Kidney epithelial cell (primary cell): ENCODE measurements around the gene RASA1. TPM values are rescaled to one million over a fixed set of nuclear protein-coding genes. Genes with fewer than 3 reads are reported as not detected.

Experiments
- DNase-seq: peaks from one replicate; pipeline ENCODE4 v3.0.0-alpha.2; 2010; ENCODE audit warnings: low read depth
- H3K27me3 ChIP-seq: 2 replicates; pipeline ENCODE4 v1.6.0; 2011; ENCODE audit warnings: low read length; ENCODE audit not compliant: control insufficient read depth, insufficient read depth
- H3K36me3 ChIP-seq: 2 replicates; pipeline ENCODE4 v1.5.1; 2011; ENCODE audit warnings: low read length; ENCODE audit not compliant: control insufficient read depth, insufficient read depth
- H3K4me3 ChIP-seq: 2 replicates; pipeline ENCODE4 v1.5.1; 2011; ENCODE audit warnings: low read depth, mild to moderate bottlenecking, control low read depth, low read length
- total RNA-seq: library from RNA; depleted of rRNA; stranded (reverse); fragments of >200 nt; gene quantifications from 2 replicates; pipeline ENCODE4 v1.2.3, GENCODE V29; 2015
- TF ChIP-seq, protein P1 (sequence below): IDR thresholded peaks from 2 replicates; pipeline ENCODE4 v1.5.1; 2011; ENCODE audit warnings: mild to moderate bottlenecking, moderate library complexity, low read length, control low read depth, inconsistent platforms; ENCODE audit not compliant: insufficient read depth, poor library complexity, severe bottlenecking

The RASA1 gene
- total RNA-seq, 1 donor from 2014 or later = 42.8 TPM

DNA sequence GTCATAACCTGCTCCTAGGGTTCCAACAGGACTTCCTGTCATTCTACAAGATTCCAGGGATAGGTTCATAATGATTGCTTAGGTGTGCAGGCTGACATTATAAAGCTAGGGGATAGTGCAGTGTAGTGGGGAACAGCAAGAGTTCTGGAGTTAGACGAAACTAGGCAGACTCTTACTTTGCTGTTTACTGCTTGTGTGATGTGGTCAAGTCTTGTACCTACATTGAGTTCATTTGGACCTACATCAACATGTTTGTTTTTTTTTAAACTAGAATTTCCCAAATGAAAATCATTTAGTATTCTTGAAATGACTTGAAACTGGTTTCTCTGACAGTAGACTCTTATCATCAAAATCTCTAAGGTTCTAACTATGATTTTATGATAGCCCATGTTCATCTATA is 166.3 kb downstream of the RASA1 start:
- no peak for DNase-seq
- TF ChIP-seq, protein P1, sequence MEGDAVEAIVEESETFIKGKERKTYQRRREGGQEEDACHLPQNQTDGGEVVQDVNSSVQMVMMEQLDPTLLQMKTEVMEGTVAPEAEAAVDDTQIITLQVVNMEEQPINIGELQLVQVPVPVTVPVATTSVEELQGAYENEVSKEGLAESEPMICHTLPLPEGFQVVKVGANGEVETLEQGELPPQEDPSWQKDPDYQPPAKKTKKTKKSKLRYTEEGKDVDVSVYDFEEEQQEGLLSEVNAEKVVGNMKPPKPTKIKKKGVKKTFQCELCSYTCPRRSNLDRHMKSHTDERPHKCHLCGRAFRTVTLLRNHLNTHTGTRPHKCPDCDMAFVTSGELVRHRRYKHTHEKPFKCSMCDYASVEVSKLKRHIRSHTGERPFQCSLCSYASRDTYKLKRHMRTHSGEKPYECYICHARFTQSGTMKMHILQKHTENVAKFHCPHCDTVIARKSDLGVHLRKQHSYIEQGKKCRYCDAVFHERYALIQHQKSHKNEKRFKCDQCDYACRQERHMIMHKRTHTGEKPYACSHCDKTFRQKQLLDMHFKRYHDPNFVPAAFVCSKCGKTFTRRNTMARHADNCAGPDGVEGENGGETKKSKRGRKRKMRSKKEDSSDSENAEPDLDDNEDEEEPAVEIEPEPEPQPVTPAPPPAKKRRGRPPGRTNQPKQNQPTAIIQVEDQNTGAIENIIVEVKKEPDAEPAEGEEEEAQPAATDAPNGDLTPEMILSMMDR = no peak
- H3K4me3 ChIP-seq = no peak overlapping the region
- H3K36me3 ChIP-seq = no peaks in the 10 kb centered on the region
- H3K27me3 ChIP-seq = no peaks in the 10 kb centered on the region

DNA sequence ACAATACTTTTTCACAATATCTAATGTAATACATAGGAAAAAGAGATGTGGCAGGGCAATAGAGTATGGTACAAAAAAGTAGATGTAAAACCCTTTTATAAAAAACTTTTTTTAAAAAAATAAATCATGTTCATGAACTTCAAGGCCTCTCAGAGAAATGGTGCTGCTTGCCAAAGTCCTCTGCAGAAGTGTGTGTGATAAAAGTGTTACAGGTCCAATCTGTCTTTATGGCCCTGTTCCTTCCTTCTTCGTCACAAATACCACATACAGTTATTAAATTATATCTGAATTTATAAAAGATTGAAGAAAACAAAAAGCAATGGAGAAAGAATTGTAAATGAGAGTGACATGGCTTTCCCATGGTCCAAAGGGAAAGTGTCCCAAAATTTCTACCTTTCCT is 166.8 kb downstream of the RASA1 start:
- TF ChIP-seq, protein P1 = no peak
- no peak for DNase-seq

DNA sequence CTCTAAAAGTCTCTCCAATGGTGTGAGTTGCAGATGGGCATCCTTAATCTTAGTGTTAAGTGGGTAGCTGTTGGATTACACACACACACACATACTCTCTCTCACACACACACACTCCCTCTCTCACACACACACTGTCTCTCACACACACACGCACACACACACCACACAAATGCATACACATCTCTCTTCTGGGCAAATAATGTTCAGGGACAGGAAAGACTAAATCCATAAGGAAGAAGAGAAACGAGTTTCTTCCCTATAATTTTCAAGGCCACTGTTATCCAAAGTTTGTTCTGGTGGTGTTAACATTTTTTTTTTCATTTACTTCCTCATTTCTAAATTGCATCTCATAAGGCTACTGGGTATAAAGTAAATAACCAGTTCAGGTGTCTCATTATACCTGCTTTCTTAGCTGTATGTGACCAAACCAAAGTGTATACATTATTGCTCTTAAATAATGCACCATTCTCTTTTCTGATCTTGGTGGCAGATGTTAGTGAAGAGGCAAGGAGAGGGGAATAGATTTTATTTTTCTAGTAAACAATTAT is 167.5 kb downstream of the RASA1 start:
- Histone ChIP-seq H3K27me3 (no peaks in the 10 kb centered on the region), H3K36me3 (no peaks in the 10 kb centered on the region), H3K4me3 (no peak overlapping the region)
- TF ChIP-seq, protein P1 = no peak
- DNase-seq = no peak

More for the DNA sequence above, 166.8 kb downstream of the RASA1 start:
- no peaks in the 10 kb centered on the region for H3K27me3 ChIP-seq
- H3K4me3 ChIP-seq = no peak overlapping the region
- H3K36me3 ChIP-seq = no peaks in the 10 kb centered on the region

DNA sequence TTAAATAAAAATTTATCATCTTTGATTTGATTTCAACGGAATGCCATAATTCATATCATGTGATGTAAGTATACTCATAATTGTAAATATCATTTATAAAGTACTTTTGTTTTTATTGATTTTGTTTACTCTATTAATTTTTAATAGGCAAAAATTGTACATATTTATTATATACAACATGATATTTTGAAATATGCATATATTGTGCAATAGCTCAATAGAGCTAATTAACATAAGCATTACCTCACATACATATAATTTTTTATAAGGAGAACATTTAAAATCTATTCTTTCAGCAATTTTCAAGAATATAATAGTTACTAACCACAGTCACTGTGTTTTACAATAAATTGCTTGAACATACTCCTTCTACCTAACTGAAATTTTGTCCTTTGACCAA is 170.0 kb downstream of the RASA1 start:
- no peak for DNase-seq
- no peak overlapping the region for H3K4me3 ChIP-seq
- TF ChIP-seq, protein P1 = no peak
- H3K27me3 ChIP-seq = no peaks in the 10 kb centered on the region
- H3K36me3 ChIP-seq = no peaks in the 10 kb centered on the region

DNA sequence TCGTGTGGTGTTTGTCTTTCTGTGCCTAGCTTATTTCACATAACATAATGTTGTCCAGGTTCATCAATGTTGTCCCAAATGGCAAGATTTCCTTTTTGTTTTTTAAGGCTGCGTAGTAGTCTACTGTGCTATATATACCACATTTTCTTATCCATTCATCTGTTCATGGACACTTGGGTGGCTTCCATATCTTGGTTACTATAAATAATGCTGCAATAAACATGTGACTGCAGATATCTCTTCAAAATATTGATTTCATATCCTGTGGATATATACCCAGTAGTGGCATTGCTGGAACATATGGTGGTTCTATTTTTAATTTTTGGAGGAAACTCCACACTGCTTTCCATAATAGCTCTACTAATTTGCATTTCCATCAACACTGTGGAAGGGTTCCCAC is 170.5 kb downstream of the RASA1 start:
- Histone ChIP-seq H3K36me3 (no peaks in the 10 kb centered on the region), H3K27me3 (no peaks in the 10 kb centered on the region), H3K4me3 (no peak overlapping the region)
- TF ChIP-seq, protein P1 = no peak
- DNase-seq = no peak

Other genes starting within 250 kb of the RASA1 start
- 57.4 and 74.7 TPM in 2 replicates for gene CCNH, start 145.0 kb downstream of the RASA1 start, total RNA-seq